Measurements from ENCODE around the gene MYL4.
"Not testable (repeated sequence)": the region's sequence is repeated elsewhere in the genome, so short reads cannot be mapped to it uniquely, and the experiment has no call there.

The MYL4 gene

DNA sequence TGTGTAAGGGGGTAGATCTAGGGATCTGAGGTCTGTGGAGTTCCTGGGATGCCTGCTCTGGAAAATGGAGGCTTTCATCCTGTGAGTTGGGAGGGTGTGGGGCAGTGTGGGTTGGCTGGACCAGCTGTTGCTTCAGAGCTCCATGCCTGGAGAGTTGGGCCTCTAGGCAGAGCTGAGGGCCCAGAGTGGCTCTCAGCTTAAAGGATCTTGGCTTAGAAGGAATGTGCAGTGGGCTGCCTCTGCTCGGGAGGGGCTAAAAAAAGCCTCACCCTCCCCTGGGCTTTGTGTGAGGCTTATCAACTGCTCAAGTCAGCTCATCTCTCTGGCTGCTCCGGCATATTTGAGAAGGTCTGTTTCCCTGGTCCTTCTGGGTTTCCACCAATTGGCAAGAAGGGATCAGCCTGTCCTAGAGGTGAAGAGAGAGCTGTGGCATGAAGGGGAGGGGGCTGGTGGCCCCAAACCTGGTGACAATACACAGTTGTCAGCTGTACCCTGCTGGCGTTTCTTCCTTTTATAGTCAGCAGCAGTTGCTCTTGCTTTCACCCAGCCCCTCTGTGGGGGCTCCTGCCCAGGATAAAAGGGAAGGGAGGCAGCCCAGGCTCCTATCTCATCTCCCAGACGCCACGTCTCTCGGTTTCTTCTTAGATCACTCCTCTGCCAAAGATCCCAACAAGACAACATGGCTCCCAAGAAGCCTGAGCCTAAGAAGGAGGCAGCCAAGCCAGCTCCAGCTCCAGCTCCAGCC, at the start of gene MYL4:
Gene MYL4 (plus strand): TSS at position 605 of the 745 bp plus-strand sequence. CDS start 75 bp downstream, at position 680.
- no peak within 1 kb of the TSS for H3K27ac ChIP-seq (ENCODE audit: low read depth, low read length)

GRCh38 chr17:47162013-47162622, 47.0 kb upstream of the MYL4 start:
- Histone ChIP-seq H3K4me1 (ENCODE audit: control insufficient read depth, insufficient read depth, low read length) (no peaks in the 10 kb centered on the region), H3K27me3 (ENCODE audit: control insufficient read depth, insufficient read depth, low read length) (no peaks in the 10 kb centered on the region), H3K4me3 (ENCODE audit: low read length) (no peak overlapping the region), H3K9ac (ENCODE audit: low read length) (no peak overlapping the region), H3K27ac (ENCODE audit: low read depth, low read length) (no peak overlapping the region), H3K36me3 (ENCODE audit: control insufficient read depth, insufficient read depth, low read length) (peaks cover 11% of the 10 kb centered on the region)

More for the DNA sequence above, at the start of gene MYL4:
- Histone ChIP-seq H3K4me1 (ENCODE audit: control insufficient read depth, insufficient read depth, low read length) (no peaks in the 10 kb centered on the region), H3K9ac (ENCODE audit: low read length) (no peak within 1 kb of the TSS), H3K27me3 (ENCODE audit: control insufficient read depth, insufficient read depth, low read length) (no peaks in the 10 kb centered on the region), H3K4me3 (ENCODE audit: low read length) (no peak within 1 kb of the TSS), H3K36me3 (ENCODE audit: control insufficient read depth, insufficient read depth, low read length) (no peaks in the 10 kb centered on the region)

DNA sequence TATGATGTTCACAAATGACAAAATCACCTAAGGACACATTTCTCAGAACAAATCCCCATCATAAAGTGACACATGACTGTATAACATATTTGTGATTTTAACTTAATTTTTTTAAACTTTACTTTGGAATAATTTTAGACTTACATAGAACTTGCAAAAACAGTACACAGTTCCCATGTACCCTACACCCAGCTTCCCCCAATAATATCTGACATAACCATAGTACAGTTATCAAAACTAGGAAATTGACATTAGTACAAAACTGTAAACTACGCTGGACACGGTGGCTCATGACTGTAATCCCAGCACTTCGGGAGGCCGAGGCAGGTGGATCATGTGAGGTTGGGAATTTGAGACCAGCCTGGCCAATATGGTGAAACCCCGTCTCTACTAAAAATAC, 44.9 kb upstream of the MYL4 start:
- no peaks in the 10 kb centered on the region for H3K27me3 ChIP-seq (ENCODE audit: control insufficient read depth, insufficient read depth, low read length)
- H3K36me3 ChIP-seq (ENCODE audit: control insufficient read depth, insufficient read depth, low read length): peaks cover 16% of the 10 kb centered on the region
- H3K4me1 ChIP-seq (ENCODE audit: control insufficient read depth, insufficient read depth, low read length): no peaks in the 10 kb centered on the region

DNA sequence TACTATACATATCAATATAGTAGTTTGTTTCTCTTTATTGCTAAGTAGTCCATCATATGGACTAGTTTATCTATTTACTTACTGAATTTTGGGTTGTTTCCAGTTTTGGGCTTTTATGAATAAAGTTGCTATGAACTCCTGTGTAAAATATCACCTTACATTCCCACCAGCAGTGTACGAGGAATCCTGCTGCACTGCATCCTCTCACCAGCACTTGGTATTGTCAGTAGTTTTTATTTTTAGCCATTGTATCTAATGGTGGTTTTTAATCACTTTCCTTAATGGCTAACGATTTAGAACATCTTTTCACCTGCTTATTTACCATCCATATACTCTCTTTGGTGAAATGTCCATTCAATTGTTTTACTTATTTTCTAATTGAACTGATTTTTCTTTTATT, 44.0 kb upstream of the MYL4 start:
- Histone ChIP-seq H3K27me3 (ENCODE audit: control insufficient read depth, insufficient read depth, low read length) (no peaks in the 10 kb centered on the region), H3K9ac (ENCODE audit: low read length) (no peak overlapping the region), H3K4me3 (ENCODE audit: low read length) (no peak overlapping the region), H3K27ac (ENCODE audit: low read depth, low read length) (no peak overlapping the region), H3K36me3 (ENCODE audit: control insufficient read depth, insufficient read depth, low read length) (peaks cover 14% of the 10 kb centered on the region), H3K4me1 (ENCODE audit: control insufficient read depth, insufficient read depth, low read length) (no peaks in the 10 kb centered on the region)

More for the DNA sequence above, 44.9 kb upstream of the MYL4 start:
- Histone ChIP-seq H3K4me3 (ENCODE audit: low read length) (no peak overlapping the region), H3K27ac (ENCODE audit: low read depth, low read length) (no peak overlapping the region), H3K9ac (ENCODE audit: low read length) (no peak overlapping the region)

- H3K4me1 ChIP-seq (ENCODE audit: control insufficient read depth, insufficient read depth, low read length); H3K4me3 ChIP-seq (ENCODE audit: low read length); H3K9ac ChIP-seq (ENCODE audit: low read length); H3K27me3 ChIP-seq (ENCODE audit: control insufficient read depth, insufficient read depth, low read length); H3K27ac ChIP-seq (ENCODE audit: low read depth, low read length): not testable (repeated sequence)
- H3K36me3 ChIP-seq (ENCODE audit: control insufficient read depth, insufficient read depth, low read length): peaks cover 13% of the 10 kb centered on the region
These were observed 42.3 kb upstream of the MYL4 start for GRCh38 chr17:47166854-47167253.

GRCh38 chr17:47168896-47169295, 40.3 kb upstream of the MYL4 start:
- H3K9ac ChIP-seq (ENCODE audit: low read length); H3K4me3 ChIP-seq (ENCODE audit: low read length); H3K27me3 ChIP-seq (ENCODE audit: control insufficient read depth, insufficient read depth, low read length); H3K27ac ChIP-seq (ENCODE audit: low read depth, low read length); H3K4me1 ChIP-seq (ENCODE audit: control insufficient read depth, insufficient read depth, low read length): not testable (repeated sequence)
- H3K36me3 ChIP-seq (ENCODE audit: control insufficient read depth, insufficient read depth, low read length): peaks cover 13% of the 10 kb centered on the region

GRCh38 chr17:47170710-47171109, 38.4 kb upstream of the MYL4 start:
- H3K27me3 ChIP-seq (ENCODE audit: control insufficient read depth, insufficient read depth, low read length): no peaks in the 10 kb centered on the region
- H3K36me3 ChIP-seq (ENCODE audit: control insufficient read depth, insufficient read depth, low read length): peaks cover 11% of the 10 kb centered on the region
- H3K4me1 ChIP-seq (ENCODE audit: control insufficient read depth, insufficient read depth, low read length): peaks cover 8% of the 10 kb centered on the region
- no peak overlapping the region for H3K9ac ChIP-seq (ENCODE audit: low read length)
- no peak overlapping the region for H3K27ac ChIP-seq (ENCODE audit: low read depth, low read length)
- no peak overlapping the region for H3K4me3 ChIP-seq (ENCODE audit: low read length)

DNA sequence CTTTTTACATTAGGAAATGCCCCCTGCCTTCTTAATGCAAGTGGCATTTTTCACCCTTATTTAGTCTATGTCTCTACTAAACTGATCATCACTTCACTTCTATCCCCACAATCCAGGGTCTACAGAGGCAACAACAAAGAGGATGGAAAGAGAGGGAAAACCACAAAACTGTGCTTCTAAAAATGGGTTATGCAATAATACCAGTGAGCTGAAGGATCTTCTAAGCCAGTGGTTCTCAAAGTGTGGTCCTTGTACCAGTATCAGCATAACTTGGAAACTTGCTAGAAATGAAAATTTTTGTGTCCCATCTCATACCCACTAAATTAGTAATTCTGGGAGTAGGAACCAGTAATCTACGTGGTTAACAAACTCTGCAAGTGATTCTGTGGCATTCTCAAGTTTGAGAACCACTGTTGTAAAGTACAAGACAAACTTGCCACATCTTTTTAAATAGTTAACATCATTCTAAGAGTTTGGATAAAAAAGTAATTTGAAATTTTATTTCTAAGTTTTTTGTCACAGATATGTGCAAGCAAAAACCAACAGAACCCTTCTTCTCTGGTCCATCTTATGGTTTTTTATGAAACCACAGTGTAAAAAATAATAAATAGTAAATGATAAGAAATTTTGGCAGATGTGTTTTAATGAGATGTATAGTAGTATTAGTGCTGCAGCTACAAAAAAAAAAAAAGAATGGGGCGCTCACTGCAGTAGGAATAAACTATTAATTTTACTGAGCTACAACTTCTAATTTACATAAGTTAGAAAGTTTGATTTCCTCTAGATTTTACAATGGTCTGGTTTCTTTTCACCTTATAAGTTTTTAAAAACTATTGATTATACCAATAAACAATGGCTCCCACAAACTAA, 36.2 kb upstream of the MYL4 start:
- H3K4me3 ChIP-seq (ENCODE audit: low read length): no peak overlapping the region
- H3K9ac ChIP-seq (ENCODE audit: low read length): no peak overlapping the region
- no peaks in the 10 kb centered on the region for H3K27me3 ChIP-seq (ENCODE audit: control insufficient read depth, insufficient read depth, low read length)
- H3K36me3 ChIP-seq (ENCODE audit: control insufficient read depth, insufficient read depth, low read length): peaks cover 7% of the 10 kb centered on the region
- H3K4me1 ChIP-seq (ENCODE audit: control insufficient read depth, insufficient read depth, low read length): peaks cover 8% of the 10 kb centered on the region
- no peak overlapping the region for H3K27ac ChIP-seq (ENCODE audit: low read depth, low read length)

DNA sequence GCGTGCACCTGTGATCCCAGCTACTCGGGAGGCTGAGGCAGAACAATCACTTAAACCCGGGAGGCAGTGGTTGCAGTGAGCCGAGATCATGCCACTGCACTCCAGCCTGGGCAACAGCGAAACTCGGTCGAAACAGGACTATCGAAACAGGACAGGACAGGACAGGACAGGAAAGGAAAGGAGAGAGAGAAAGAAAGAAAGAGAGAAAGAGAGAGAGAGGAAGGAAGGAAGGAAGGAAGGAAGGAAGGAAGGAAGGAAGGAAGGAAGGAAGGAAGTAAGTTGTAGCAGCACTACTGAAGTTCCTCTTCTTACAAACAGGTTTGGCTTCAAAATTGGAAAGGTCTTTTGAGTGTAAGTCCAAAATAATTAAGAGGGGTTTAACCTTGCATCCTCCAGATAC, 34.3 kb upstream of the MYL4 start:
- not testable (repeated sequence) for H3K27ac ChIP-seq (ENCODE audit: low read depth, low read length); H3K4me1 ChIP-seq (ENCODE audit: control insufficient read depth, insufficient read depth, low read length); H3K4me3 ChIP-seq (ENCODE audit: low read length); H3K27me3 ChIP-seq (ENCODE audit: control insufficient read depth, insufficient read depth, low read length); H3K36me3 ChIP-seq (ENCODE audit: control insufficient read depth, insufficient read depth, low read length); H3K9ac ChIP-seq (ENCODE audit: low read length)

DNA sequence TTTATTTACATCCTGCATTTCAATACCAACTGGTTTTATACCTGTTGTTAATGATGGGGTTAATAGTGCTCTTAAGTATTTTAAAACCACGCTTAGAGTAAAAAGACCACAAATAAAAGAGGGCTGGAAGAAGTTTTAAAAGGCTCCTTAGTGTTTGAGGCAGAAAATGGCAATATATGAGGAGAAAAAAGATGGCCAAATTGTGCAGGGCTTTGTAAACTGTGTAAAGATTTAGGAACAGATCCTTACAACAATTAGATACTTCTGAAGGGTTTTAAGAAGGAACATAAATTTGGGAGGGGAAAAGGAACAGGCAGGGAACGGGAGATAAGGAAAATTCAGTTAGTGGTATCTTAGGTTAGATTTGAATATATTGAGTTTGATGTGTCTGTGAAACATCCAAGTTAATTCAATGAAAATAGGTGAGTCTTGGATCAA, 32.7 kb upstream of the MYL4 start:
- H3K4me1 ChIP-seq (ENCODE audit: control insufficient read depth, insufficient read depth, low read length): peaks cover 4% of the 10 kb centered on the region

GRCh38 chr17:47177261-47177660, 31.9 kb upstream of the MYL4 start:
- H3K4me1 ChIP-seq (ENCODE audit: control insufficient read depth, insufficient read depth, low read length): no peaks in the 10 kb centered on the region
- no peak overlapping the region for H3K27ac ChIP-seq (ENCODE audit: low read depth, low read length)
- H3K4me3 ChIP-seq (ENCODE audit: low read length): no peak overlapping the region
- no peak overlapping the region for H3K9ac ChIP-seq (ENCODE audit: low read length)
- H3K36me3 ChIP-seq (ENCODE audit: control insufficient read depth, insufficient read depth, low read length): peaks cover 4% of the 10 kb centered on the region
- H3K27me3 ChIP-seq (ENCODE audit: control insufficient read depth, insufficient read depth, low read length): no peaks in the 10 kb centered on the region

More for the DNA sequence above, 32.7 kb upstream of the MYL4 start:
- Histone ChIP-seq H3K36me3 (ENCODE audit: control insufficient read depth, insufficient read depth, low read length) (peaks cover 4% of the 10 kb centered on the region), H3K27ac (ENCODE audit: low read depth, low read length) (no peak overlapping the region), H3K27me3 (ENCODE audit: control insufficient read depth, insufficient read depth, low read length) (no peaks in the 10 kb centered on the region), H3K4me3 (ENCODE audit: low read length) (no peak overlapping the region), H3K9ac (ENCODE audit: low read length) (no peak overlapping the region)

DNA sequence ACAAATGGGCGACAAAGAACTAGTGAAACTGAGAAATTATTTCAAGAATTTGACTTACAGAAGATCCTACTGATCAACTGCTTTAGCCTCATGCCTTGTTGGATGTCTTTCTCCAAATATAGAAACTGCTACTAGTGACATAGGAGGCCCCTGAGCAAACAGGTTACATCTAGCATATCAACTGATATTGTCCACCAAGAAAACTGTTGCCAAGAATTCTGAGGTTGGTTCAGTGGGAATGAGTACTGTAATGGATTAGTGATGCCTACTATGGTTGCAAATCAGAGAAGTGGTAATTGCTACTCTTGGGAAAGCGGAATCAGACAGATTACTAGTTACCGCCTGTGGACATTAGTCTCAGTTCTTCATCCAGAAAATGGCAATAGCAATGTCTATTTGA, 30.0 kb upstream of the MYL4 start:
- Histone ChIP-seq H3K4me1 (ENCODE audit: control insufficient read depth, insufficient read depth, low read length) (peaks cover 5% of the 10 kb centered on the region), H3K4me3 (ENCODE audit: low read length) (no peak overlapping the region), H3K27me3 (ENCODE audit: control insufficient read depth, insufficient read depth, low read length) (no peaks in the 10 kb centered on the region), H3K36me3 (ENCODE audit: control insufficient read depth, insufficient read depth, low read length) (peaks cover 4% of the 10 kb centered on the region), H3K9ac (ENCODE audit: low read length) (no peak overlapping the region), H3K27ac (ENCODE audit: low read depth, low read length) (no peak overlapping the region)
